HG03196 (cell line): ENCODE data around the gene RNF152.

Experiments
- ATAC-seq: cut with Tn5 transposase; IDR thresholded peaks from one replicate; pipeline ENCODE4 v1.9.1; 2021; ENCODE audit not compliant: unreplicated experiment

Gene RNF152

GRCh38 chr18:61894751-61895524 is 2.1 kb upstream of the RNF152 start:
- ATAC-seq, result no peak

DNA sequence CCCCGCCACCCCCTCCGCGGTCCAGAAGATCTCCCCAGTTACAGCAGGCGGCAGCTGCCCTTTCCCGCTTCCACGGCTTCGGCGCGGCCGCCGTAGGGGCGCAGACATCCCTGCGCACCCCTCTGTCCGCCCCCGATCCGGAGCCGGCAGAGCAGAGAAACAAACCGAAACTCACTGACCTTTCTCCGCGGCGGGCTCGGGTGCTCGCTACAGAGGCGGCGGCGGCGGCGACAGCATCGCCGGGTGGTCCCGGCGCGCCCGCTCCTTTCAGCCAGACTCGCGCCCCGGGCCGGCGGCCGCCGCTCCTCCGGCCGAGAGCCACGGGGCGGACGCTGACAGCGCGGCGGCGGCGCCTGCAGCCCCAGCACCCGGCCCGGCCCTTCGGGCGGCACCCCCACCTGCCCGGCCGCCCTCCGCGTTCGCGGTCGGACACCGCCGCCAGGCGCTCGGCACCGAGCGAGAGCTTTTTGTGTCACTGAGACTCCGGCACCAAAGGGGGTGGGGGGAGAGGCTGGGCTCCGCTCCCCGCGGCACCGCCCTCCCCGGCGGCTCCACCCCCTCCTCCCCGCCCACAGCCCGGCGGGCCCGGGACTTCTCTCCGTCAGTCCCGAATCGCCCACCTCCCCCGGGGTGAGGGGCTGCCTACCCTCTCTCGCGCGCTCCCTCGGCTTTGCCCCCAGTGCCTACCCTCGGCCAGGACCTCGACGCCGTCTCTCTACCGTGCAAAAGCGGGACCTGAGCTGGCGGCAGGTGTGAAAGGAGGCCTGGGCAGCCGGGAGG is 1.4 kb upstream of the RNF152 start:
- peak; percentile 77 for ATAC-seq

DNA sequence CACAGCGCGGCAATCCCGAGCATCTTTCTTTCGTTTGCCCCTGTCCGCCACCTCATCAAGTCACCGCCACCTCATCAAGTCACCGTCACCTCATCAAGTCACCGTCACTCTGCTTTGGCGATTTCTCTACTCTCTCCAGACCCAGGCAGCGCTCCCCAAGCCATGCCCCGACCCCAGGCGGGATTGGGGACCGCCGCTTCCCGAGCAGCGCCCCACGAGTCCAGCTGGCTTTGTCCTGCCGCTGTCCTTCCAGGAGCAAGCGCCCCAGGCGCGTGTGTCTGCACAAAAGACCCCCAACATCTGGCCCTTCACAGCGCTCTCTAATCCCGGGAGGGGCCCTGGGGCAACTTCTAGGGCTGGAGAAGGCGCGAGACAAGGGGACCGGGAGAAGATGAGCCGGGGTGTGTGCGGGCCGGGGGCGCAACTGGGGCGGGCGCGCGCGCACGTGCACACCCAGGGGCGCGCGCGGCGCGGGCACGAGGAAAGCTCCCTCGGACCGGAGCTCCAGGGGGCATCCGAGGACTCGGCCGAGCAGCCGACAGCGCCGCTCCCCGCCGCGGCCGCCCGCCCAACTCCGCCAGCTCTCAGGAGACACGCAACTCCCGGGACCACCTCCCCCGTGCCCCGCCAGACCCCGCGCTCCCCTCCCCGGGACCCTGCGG is 633 bp upstream of the RNF152 start:
- ATAC-seq, result peak; percentile 15

DNA sequence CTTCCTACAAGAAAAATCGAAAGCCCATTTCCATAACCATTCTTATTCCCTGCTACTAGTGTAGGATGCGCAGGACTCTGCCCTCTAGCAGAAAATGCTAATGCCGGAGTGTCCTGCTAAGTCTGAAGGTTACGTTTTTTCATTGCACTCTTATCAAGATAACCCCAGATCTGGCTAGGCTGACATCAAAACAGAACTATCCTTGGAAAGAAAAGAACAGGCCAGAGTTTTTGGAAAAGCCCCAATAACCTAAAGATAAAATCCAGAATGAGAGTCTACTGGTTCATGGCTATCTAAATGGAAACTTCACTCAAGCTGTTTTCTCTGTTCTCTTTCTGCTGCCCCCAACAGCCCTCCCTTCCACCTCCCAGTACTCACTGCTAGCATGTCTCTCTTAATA is 913 bp downstream of the RNF152 start:
- no peak for ATAC-seq

DNA sequence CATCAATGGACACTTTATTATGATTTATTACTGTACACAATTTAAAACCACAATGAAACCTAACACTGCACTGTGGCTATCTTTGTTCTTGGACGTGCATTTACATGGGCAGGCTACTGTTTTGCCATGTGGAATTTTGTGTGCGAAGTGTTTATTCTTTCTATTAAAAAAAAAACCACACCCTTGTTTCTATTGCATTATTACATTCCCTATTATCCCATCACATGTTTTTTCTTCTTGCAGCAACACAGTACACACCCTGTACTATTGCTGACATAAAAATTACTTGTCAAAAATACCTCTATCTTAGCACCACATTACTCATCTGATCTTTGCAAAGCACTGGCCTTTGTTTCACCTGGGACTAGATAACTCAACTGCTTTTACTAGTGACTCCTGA is 1.5 kb downstream of the RNF152 start:
- no peak for ATAC-seq

DNA sequence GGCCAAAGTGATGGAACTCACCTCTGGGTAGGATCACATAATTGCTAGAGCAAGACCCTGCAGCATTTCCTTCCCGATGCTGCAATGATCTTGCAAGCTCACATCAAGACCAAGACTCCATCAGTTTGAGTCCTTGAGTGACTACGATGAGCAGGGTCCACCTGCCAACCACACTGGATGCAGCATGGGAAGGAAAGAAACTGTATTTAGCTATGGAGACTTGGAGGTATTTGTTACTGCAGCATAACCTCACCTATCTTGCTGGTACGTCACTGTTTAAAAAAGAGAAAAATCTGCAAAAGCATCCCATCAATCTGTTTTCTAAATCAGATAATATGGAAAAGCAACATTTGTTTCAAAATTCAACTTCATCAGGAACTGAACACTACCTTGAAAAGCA is 2.5 kb downstream of the RNF152 start:
- ATAC-seq, result no peak

DNA sequence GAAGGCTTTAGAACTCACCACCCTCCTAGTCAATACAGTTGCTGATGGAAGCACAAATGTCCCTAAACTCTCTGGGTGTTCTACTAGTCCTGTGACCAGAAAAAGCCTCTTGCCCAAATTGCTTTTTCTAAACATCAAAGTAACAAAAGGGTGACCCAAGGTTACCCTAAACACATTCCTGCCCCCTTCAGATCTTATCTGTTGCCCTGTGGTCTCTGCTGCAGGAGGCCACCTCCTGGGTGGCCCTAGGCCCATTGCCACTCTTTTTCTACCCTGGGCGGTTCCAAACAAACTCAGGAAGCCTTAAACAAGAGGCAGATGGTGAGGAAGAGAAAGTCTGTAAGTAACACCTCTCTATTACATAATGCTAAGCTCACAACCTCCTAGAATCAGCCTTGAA is 3.3 kb downstream of the RNF152 start:
- no peak for ATAC-seq

- no peak for ATAC-seq
Observed at GRCh38 chr18:61888622-61889021, 4.2 kb downstream of the RNF152 start.

GRCh38 chr18:61887838-61888237 is 5.0 kb downstream of the RNF152 start:
- ATAC-seq, result no peak

- no peak for ATAC-seq
Observed at GRCh38 chr18:61883547-61883946, 9.3 kb downstream of the RNF152 start.

DNA sequence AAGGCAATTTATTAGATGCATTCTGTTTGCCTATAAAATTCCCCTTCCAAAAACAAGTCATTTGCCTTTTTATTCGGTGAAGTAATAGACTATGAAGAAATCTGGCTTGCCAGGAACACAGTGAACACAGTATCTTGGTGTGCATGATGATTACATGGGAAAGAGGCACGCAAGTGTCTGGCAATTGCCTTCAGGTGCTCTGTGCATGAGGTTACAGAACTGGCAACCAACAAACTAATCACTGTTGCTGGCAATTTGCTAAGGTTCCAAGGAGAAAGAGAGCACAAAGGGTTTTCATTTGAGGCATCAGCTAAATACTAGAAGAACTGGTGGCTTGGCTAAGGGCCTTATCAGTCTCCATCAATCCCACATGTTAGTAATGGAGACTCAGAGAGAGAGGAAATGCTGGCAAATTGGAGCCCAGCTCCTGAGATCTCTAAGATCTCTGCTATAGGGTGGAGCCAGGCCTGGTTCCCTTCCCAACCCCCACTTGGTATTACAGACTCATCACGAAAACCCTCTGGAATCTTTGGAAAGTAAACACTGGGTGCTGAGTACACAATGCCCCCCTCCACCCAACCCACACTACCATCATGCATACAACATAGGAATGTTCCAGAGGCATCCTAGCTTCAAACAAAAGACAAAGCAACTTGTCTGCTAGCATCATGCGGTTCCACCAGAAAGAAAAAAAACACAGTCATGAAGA is 10.4 kb downstream of the RNF152 start:
- no peak for ATAC-seq

- ATAC-seq, result no peak
Observed at GRCh38 chr18:61876899-61877298, 15.9 kb downstream of the RNF152 start.

GRCh38 chr18:61870151-61870550 is 22.7 kb downstream of the RNF152 start:
- ATAC-seq, result no peak

DNA sequence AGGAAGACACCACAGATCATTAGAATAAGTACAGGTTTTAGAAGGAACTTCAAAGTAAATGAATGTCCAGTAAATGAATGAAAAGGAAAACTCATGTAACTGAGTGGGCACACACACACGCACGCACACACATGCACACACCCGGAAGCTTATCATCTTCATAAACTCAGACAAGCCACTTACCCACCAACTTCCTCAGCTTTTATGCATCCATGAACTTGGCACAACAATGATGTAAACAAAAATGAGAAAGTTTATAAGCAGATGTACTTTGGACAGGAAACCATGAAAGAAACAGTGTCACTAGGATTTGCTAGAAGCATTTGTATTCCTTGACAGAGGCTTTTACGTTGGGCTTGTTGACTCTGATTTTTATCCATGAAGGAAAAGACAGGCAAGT is 23.2 kb downstream of the RNF152 start:
- no peak for ATAC-seq

DNA sequence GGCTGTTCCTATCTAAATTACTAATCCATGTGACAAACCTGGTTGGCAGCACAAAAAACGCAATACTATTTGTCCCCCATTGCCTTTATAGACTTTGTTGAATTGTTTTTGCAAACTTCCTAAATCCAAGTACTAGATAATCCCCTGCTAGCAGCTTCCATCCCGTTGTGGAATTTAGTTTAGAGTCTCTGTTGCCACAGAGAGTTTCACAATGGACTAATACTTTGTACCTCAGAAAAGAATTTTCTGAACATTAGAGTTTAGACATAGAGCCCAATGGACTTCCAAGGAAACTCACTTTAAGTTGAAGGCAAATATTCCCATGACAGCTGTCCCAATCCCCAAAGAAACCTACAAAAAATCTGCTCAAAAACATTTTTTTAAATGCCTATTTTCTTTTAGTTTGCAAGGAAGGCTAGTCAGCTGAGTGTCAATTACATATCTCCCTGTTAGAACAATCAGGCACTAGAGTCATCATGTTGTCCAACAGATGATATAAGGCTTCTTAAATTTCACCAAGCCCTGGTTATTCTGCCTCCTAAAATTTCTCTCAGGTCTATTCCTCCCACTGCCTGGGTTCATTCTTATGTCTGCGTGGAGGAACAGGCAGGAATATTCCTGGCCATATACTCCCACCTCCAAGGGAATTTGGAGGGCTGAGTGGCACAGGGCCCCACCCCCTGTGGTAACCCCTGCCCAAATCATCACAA is 27.2 kb downstream of the RNF152 start:
- no peak for ATAC-seq

DNA sequence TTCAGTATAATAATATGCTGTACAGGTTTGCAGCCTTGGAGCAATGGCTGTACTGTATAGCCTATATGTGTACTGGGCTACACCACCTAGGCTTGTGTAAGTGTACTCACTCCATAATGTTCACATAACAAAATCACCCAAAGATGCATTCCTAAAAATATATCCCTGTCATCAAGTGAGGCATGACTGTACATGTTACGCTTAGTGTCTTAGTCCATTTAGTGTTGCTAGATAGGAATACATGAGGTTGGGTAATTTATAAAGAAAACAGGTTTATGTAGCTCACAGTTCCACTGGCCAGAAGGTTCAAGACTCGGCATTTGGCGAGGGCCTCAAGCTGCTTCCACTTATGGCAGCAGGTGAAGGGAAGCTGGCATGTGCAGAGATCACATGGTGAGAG is 31.4 kb downstream of the RNF152 start:
- ATAC-seq, result no peak

DNA sequence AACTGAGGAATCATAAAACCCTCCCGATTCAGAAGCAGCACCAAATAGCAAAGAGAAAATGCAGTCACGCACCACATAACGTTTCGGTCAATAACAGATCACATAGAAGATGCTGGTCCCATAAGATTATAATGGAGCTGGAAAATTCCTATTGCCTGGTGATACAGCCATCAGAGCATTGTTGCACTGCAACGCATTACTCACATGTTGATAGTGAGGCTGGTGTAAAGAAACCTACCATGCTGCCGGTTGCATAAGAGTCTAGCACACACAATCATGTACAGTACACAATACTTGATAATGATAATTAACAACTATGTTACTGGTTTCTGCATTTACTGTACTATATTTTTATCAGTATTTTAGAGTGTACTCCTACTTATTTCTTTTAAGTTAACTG is 32.5 kb downstream of the RNF152 start:
- ATAC-seq, result no peak

DNA sequence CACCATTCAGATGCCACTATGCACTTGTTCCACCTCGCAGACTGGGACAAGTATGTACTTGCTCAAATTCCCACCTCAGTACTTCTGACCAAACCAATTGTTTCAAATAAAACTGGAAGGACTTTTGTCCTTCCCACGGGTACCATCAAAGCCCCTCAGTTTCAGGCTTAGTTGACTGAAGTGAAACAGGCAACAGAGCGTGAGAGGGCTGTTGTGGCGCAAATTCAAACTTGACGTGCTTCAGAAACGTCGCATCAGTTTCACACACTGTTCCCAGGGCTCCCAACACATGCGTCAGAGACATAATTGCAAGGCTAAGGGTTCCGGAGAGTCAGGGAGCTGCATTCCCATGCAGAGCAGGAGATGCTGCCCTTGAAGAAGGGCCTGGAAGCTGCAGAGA is 33.7 kb downstream of the RNF152 start:
- no peak for ATAC-seq

DNA sequence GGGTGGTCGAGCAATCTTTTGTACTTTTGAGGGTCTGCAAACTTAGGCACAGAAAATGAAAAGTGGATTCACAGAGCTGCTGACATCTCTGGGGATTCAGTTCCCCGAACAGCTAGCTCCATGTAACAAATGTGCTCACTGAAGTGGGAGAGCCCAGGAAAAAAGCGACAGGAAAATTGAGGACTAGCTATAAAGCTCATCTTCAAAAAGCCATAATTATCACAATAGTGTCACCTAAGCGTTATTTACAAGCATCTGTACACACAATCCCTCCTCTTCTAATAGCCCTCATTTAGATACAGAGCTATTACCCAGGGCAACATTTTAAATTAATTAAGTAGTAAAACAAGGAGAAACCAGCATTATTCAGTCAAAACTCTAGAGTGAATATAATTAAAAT is 36.1 kb downstream of the RNF152 start:
- no peak for ATAC-seq

DNA sequence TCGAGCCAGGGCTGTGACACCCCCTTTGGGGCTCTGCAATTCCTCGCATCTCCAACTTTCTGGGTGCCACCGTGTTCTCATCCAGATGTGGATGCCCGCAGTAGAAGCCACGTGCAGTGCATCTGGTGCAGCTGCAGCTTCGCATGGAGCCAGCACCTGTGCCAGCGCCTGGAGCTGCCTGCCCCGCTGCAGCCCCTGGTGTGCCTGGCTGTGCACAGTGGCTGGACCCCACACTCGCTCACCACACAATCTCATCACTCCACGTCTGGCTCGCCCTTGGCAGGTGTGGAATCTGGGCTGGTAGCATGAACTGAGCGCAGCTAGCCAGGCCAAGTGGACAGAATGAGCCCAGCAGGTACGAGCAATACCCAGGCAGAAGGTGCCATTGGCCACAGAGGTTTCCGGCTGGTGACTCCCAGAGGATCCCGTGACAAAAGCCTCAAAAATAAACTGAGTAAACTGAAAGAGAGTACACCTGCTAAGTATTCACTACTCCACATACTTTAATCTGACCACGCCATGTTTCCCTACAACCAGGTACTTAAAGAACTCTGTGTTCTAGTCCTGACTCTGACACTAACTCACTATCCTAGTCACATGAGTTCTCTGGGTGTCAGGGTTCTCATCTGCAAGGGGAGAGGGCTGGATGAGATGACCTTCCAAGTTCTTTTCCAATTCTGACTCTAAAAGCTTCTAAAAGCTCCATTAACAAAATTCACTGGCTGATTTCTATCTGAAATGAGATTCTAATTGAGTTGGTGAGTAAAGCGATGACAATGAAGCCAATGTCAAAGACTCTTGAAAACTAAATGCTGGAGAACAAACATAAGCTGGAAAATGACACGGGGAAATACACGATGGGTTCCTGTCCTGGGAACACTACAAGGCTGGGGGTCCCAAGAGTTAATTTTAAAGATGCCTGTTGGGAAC is 37.1 kb downstream of the RNF152 start:
- ATAC-seq, result no peak
